Measurements from ENCODE around the gene ACSBG1. TPM values are rescaled to one million over a fixed set of nuclear protein-coding genes. Genes with fewer than 3 reads are reported as not detected.

Gene ACSBG1
- total and polyA plus RNA-seq, 2 of the 8 experiments (the other 6 are each of a cell fraction or from before 2014, with no cell fraction given): 5.4 to 7.1 TPM

GRCh38 chr15:78229431-78230406, 4.6 kb downstream of the ACSBG1 start (continued):
- no peak for TF ChIP-seq ATF2 (IDR thresholded peaks at IDR 0.05; ENCODE audit: low read length)
- TF ChIP-seq RXRA (IDR thresholded peaks at IDR 0.05; ENCODE audit: insufficient read depth, low read depth, low read length): no peak
- TF ChIP-seq, protein P1, sequence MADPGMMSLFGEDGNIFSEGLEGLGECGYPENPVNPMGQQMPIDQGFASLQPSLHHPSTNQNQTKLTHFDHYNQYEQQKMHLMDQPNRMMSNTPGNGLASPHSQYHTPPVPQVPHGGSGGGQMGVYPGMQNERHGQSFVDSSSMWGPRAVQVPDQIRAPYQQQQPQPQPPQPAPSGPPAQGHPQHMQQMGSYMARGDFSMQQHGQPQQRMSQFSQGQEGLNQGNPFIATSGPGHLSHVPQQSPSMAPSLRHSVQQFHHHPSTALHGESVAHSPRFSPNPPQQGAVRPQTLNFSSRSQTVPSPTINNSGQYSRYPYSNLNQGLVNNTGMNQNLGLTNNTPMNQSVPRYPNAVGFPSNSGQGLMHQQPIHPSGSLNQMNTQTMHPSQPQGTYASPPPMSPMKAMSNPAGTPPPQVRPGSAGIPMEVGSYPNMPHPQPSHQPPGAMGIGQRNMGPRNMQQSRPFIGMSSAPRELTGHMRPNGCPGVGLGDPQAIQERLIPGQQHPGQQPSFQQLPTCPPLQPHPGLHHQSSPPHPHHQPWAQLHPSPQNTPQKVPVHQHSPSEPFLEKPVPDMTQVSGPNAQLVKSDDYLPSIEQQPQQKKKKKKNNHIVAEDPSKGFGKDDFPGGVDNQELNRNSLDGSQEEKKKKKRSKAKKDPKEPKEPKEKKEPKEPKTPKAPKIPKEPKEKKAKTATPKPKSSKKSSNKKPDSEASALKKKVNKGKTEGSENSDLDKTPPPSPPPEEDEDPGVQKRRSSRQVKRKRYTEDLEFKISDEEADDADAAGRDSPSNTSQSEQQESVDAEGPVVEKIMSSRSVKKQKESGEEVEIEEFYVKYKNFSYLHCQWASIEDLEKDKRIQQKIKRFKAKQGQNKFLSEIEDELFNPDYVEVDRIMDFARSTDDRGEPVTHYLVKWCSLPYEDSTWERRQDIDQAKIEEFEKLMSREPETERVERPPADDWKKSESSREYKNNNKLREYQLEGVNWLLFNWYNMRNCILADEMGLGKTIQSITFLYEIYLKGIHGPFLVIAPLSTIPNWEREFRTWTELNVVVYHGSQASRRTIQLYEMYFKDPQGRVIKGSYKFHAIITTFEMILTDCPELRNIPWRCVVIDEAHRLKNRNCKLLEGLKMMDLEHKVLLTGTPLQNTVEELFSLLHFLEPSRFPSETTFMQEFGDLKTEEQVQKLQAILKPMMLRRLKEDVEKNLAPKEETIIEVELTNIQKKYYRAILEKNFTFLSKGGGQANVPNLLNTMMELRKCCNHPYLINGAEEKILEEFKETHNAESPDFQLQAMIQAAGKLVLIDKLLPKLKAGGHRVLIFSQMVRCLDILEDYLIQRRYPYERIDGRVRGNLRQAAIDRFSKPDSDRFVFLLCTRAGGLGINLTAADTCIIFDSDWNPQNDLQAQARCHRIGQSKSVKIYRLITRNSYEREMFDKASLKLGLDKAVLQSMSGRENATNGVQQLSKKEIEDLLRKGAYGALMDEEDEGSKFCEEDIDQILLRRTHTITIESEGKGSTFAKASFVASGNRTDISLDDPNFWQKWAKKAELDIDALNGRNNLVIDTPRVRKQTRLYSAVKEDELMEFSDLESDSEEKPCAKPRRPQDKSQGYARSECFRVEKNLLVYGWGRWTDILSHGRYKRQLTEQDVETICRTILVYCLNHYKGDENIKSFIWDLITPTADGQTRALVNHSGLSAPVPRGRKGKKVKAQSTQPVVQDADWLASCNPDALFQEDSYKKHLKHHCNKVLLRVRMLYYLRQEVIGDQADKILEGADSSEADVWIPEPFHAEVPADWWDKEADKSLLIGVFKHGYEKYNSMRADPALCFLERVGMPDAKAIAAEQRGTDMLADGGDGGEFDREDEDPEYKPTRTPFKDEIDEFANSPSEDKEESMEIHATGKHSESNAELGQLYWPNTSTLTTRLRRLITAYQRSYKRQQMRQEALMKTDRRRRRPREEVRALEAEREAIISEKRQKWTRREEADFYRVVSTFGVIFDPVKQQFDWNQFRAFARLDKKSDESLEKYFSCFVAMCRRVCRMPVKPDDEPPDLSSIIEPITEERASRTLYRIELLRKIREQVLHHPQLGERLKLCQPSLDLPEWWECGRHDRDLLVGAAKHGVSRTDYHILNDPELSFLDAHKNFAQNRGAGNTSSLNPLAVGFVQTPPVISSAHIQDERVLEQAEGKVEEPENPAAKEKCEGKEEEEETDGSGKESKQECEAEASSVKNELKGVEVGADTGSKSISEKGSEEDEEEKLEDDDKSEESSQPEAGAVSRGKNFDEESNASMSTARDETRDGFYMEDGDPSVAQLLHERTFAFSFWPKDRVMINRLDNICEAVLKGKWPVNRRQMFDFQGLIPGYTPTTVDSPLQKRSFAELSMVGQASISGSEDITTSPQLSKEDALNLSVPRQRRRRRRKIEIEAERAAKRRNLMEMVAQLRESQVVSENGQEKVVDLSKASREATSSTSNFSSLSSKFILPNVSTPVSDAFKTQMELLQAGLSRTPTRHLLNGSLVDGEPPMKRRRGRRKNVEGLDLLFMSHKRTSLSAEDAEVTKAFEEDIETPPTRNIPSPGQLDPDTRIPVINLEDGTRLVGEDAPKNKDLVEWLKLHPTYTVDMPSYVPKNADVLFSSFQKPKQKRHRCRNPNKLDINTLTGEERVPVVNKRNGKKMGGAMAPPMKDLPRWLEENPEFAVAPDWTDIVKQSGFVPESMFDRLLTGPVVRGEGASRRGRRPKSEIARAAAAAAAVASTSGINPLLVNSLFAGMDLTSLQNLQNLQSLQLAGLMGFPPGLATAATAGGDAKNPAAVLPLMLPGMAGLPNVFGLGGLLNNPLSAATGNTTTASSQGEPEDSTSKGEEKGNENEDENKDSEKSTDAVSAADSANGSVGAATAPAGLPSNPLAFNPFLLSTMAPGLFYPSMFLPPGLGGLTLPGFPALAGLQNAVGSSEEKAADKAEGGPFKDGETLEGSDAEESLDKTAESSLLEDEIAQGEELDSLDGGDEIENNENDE (IDR thresholded peaks at IDR 0.05; ENCODE audit: insufficient replicate concordance, low read length): no peak
- TF ChIP-seq SIX5 (IDR thresholded peaks at IDR 0.05; ENCODE audit: low read depth, low read length): no peak
- no peak for TF ChIP-seq MAX (IDR thresholded peaks at IDR 0.05)
- TF ChIP-seq TBP (IDR thresholded peaks at IDR 0.05; ENCODE audit: low read depth, low read length): no peak
- TF ChIP-seq YY1 (IDR thresholded peaks at IDR 0.05; ENCODE audit: low read depth, low read length): no peak

Measured in H1 (cell line).